HG03460 (cell line): ENCODE data around the gene SLC35E3.
"Not testable (repeated sequence)": the region's sequence is repeated elsewhere in the genome, so short reads cannot be mapped to it uniquely, and the experiment has no call there.

ENCODE experiments used
- ATAC-seq: cut with Tn5 transposase; IDR thresholded peaks from one replicate; pipeline ENCODE4 v1.9.1; 2021; ENCODE audit not compliant: unreplicated experiment

The SLC35E3 gene

DNA sequence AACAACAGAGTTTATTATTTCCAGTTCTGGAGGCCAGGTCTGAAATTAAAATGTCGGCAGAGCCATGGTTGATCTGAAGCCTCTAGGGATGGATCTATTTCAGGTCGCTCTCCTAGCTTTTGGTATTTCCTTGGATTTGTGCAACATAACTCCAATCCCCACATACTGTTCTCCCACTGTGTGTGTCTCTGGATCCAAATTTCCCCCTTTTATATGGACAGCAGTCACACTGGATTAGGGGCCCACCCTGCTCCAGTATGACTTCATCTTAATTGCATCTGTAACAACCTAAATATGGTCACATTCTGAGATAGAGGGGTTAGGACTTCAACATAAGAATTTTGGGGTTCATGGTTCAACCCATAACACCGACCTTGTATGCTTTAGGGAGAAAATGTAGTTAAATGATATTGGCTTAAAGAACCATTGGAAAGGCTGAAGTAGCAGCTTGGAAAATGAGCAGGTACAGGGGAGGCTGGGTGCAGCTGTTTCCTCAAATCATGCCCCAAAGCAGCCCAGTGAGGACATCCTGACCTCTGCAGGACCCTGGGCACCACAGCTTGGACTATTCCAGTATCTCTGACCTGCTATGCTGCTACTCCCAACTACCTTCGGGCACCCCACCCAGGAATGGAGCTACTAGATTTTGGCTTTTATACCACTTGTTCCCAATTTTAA is 48.1 kb downstream of the SLC35E3 start:
- ATAC-seq = no peak

DNA sequence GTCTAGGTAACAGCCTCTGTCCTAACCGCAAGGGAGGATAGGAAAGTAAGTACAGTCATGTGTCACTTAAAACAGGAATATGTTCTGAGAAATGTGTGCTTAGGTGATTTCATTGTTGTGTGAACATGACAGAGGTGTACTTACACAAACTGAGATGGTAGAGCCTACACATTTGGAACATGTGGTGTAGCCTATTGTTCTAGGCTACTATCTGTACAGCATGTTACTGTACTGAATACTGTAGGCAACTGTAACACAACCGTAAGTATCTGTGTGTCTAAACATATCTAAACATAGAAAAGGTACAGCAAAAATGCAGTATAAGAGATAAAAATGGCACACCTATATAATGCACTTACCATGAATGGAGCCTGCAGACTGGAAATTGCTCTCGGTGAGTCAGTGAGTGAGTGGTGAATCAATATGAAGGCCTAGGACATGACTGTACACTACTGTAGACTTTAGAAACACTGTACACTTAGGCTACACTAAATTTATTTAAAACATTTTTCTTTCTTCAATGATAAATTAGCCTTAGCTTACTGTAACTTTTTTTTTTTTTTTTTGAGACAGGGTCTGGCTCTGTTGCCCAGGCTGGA is 48.8 kb downstream of the SLC35E3 start:
- no peak for ATAC-seq

DNA sequence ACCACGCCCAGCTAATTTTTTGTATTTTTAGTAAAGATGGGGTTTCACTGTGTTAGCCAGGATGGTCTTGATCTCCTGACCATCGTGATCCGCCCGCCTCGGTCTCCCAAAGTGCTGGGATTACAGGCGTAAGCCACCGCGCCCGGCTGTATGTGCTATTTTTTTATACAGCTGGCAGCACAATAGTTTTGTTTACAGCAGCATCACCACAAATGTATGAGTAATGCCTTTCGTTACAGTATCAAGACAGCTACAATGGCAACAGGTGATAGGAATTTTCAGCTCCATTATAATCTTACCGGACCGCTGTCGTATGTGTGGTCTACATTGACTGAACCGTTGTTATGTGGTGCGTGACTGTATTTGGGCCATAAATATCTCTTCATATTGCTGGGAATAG is 50.4 kb downstream of the SLC35E3 start:
- ATAC-seq = no peak

DNA sequence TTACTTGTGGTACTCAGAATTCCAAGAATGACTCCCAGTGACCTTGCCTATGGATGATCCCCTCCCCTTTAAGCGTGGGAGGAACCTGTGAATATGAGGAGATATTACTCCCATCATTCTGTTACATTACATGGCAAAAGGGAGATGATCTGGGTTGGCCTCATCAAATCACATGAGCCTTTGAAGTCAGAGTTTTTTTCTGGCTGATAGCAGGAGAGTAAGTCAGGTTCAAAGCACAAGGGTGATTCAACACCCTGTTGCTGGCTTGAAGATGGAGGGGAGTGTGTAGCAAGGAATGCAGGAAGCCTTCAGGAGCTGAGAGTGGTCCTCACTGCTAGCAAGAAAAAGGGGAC is 52.9 kb downstream of the SLC35E3 start:
- ATAC-seq = no peak

DNA sequence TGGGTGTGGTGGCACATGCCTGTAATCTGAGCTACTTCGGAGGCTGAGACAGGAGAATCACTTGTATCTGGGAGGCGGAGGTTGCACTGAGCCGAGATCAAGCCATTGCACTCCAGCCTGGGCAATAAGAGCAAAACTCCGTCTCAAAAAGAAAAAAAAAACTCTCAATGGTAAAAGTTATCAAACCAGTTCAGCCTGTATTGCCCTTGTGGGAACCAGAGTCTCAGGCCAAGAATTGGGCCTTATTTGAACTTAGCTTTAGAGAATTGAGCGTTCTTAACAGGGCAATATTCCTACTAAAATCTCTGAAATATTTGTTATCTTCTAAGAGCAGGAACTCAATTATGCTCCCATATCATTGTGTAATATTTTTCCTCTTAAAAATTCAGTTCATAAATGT is 54.3 kb downstream of the SLC35E3 start:
- ATAC-seq = no peak

DNA sequence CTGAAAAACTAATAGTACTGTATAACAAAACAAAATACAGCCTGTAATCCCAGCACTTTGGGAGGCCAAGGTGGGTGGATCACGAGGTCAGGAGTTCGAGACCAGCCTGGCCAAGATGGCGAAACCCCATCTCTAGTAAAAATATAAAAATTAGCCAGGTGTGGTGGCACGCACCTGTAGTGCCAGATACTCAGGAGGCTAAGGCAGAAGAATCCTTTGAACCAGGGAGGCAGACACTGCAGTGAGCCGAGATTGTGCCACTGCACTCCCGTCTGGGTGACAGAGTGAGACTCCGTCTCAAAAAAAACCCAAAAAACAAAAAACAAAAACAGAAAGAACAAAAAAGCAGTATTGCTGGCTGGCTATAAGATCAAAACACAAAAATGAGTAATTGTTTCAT is 55.1 kb downstream of the SLC35E3 start:
- ATAC-seq = not testable (repeated sequence)

DNA sequence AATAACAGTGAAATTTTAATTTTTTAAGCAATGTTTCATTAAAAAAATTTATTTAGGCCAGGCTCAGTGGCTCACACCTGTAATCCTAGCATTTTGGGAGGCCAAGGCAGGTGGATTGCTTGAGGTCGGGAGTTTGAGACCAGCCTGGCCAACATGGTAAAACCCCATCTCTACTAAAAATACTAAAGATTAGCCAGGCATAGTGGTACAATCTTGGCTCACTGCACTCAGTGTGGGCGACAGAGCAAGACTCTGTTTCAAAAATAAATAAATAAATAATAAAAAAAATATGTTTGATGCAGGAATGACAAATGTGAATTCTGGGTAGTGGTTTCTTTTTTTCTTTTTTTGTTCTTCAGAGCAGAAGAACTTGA is 56.4 kb downstream of the SLC35E3 start:
- ATAC-seq = not testable (repeated sequence)

DNA sequence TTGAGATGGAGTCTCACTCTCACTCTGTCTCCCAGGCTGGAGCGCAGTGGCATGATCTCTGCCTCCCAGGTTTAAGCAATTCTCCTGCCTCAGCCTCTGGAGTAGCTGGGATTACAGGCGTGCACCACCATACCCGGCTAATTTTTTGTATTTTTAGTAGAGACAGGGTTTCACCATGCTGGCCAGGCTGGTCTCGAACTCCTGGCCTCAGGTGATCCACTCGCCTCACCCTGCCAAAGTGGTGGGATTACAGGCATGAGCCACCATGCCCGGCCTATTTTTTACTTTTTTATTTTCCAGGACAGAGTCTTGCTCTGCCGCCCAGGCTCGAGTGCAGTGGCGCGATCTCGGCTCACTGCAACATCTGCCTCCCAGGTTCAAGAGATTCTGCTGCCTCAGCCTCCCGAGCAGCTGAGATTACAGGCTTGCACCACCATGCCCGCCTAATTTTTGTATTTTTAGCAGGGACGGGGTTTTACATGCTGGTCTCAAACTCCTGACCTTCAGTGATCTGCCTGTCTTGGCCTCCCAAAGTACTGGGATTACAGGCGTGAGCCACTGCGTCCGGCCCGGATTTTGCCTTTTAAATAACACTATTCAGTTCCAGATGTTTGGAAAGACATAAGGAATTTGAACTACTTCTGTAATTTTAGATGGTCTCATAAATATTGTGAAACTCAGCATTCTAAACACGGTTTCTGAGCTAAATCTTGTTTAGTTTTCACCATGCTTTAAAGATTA is 57.1 kb downstream of the SLC35E3 start:
- not testable (repeated sequence) for ATAC-seq

DNA sequence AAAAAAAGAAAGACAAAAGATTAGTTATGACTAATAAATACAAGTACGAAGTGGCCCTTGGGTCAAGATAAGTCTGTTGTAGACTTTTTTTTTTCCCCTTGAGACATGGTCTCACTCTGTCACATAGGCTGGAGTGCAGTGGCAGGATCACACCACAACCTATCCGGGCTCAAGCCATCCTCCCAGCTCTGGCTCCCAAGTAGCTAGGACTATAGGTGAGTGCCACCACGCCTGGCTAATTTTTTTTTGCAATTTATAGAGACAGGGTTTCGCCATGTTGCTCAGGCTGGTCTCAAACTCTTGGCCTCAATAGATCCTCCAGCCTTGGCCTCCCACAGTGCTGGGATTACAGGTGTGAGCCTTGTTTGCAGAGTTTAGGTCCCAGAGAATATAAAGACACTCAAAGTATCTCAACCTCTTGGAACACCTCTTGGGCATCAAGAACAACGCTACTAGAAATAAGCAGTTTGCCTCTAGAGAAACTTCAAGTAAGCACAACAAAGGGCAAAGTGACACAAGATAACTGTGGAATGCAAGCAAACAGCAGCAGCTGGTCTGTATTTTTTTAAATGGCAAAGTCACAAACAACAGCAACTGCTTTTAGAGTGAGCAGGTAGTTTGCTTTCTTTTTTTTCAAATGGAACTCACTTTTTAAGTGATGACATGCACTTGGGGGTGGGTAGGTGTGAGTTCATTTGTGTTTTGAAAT is 58.1 kb downstream of the SLC35E3 start:
- no peak for ATAC-seq

DNA sequence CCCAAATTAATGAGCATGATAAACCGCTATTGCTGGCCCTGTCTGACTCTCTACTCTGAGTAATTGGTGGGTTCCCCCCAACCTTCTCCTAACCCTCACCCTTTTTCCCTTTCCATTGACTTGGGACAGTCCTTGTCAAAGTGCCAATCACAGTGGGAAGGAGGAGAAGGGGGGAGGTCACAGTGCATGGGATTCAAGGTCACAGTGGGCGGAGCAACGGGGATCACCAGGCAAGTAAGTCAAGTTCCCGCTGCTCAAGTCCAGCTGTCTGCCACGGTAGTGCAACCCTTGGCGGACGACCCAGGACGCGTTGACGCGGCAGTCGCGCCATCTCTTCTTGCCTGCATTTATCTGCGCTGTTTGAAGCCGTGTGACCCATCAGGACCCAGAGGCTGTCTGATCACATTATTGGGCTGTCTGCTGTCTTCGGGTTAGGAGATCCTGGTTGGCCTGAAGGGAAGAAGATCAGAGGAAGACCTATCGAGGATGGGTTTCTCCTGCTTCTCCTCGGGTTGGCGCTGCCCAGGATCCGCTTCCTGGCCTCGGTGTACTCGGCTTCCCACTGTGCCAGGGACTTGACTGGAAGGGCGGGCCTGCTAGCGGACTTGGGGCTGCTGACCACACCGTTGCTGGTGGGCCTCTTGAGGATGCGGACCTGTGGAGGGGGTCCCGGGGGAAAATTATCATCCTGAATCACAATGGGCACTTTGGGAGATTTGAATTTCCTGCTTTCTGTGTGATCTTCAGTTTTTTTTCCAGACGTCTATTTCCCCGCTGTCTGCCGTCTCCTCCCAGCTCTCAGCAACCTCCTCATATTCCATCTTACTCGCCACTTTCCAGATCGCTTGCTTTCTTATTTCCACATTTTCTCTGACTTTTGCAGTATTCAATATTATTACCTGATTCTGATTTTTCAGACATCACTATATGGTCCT is 58.9 kb downstream of the SLC35E3 start:
- no peak for ATAC-seq

DNA sequence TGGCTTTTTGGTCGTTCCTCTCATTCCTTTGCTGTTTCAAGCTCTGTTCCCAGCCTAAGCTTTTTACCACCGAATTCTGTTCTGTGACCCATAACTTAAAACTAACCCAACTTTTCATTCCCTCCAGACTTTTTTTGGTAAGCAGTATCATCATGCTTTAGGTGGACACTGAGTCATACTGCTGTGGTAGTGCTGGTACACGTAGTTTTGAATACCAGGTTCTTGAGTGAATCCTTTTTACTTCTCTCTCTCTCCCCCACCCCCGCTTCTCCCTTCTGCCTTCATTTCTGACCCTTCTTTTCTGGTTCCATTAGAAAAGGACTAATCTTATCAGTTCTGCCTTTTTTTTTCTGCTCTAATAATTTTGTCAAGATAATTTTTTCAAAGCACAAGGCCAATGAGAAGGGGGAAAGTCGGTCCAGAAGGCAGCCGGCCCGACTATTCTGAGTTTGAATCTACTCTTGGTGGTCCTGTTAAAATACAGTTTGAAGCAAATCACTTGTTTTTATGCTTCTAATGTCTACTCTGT is 59.7 kb downstream of the SLC35E3 start:
- no peak for ATAC-seq

DNA sequence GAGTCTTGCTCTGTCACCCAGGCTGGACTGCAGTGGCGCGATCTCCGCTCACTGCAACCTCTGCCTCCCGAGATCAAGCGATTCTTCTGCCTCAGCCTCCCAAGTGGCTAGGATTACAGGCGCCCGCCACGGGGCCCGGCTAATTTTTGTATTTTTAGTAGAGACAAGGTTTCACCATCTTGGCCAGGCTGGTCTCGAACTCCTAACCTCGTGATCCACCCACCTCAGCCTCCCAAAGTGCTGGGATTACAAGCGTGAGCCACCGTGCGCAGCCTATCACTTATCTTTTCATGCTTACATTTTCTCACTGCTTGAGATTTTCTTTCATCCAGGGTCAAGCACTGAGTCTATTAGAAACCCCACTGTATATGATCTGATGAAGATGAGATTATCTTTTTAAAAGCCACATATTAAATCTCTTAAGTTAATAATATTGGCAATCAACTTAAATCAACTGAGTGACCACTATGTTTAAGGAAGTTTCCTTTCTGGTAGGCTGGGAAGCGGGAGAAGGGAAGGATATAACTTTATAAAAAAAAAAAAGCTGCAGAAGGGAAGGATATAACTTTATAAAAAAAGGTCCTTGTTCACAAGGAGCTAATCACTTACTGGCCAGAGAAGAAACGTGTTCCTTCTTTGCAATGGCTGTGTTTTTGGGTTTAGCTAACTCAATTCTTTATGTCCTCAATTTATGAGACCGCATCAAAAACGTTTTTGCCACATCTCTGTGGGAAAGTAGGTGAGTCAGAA is 60.7 kb downstream of the SLC35E3 start:
- no peak for ATAC-seq

DNA sequence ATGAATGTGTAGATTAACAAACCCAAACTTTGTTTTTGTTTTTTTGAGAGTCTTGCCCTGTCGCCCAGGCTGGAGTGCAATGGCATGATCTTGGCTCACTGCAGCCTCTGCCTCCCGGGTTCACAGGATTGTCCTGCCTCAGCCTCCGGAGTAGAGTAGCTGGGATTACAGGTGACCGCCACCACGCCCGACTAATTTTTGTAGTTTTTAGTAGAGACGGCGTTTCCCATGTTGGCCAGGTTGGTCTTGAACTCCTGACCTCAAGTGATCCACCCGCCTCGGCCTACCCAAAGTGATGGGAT is 61.2 kb downstream of the SLC35E3 start:
- not testable (repeated sequence) for ATAC-seq

DNA sequence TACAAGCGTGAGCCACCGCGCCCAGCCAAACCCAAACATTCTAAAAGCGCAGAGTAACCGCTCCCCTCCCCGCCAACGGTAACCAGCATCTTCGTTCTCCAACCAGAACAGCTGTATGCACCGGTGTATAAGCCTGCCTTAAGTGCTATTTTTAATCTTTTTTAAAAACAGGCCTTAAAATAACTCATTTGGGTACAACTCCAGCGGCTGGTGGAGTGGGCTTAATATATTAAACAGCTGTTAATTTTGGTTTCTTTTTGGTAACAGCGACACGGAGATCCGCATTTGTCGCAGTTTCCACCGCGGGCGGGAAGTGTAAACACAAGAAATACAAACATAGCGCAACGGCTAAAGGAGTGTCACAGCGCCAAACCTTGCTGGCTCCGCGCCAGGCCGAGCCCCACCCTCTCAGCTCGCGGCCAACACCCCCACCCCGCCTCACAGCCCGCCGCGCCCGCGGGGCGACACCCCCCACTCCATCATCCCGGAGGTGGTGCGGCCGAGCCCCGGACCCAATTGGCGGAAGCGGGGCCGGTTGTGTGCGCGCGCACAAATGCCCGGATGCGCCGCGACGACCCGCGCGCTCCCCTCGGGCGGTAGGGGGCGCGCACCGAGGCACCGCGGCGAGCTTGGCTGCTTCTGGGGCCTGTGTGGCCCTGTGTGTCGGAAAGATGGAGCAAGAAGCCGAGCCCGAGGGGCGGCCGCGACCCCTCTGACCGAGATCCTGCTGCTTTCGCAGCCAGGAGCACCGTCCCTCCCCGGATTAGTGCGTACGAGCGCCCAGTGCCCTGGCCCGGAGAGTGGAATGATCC is 61.8 kb downstream of the SLC35E3 start, which contains the start of gene MDM2:
TSS of gene MDM2 (plus strand) at position 602 of the 812 bp plus-strand sequence. CDS start 301 bp downstream, outside the sequence.
- peak; percentile 66 for ATAC-seq

DNA sequence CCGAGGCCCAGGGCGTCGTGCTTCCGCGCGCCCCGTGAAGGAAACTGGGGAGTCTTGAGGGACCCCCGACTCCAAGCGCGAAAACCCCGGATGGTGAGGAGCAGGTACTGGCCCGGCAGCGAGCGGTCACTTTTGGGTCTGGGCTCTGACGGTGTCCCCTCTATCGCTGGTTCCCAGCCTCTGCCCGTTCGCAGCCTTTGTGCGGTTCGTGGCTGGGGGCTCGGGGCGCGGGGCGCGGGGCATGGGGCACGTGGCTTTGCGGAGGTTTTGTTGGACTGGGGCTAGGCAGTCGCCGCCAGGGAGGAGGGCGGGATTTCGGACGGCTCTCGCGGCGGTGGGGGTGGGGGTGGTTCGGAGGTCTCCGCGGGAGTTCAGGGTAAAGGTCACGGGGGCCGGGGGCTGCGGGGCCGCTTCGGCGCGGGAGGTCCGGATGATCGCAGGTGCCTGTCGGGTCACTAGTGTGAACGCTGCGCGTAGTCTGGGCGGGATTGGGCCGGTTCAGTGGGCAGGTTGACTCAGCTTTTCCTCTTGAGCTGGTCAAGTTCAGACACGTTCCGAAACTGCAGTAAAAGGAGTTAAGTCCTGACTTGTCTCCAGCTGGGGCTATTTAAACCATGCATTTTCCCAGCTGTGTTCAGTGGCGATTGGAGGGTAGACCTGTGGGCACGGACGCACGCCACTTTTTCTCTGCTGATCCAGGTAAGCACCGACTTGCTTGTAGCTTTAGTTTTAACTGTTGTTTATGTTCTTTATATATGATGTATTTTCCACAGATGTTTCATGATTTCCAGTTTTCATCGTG is 62.6 kb downstream of the SLC35E3 start:
- peak; percentile 56 for ATAC-seq

DNA sequence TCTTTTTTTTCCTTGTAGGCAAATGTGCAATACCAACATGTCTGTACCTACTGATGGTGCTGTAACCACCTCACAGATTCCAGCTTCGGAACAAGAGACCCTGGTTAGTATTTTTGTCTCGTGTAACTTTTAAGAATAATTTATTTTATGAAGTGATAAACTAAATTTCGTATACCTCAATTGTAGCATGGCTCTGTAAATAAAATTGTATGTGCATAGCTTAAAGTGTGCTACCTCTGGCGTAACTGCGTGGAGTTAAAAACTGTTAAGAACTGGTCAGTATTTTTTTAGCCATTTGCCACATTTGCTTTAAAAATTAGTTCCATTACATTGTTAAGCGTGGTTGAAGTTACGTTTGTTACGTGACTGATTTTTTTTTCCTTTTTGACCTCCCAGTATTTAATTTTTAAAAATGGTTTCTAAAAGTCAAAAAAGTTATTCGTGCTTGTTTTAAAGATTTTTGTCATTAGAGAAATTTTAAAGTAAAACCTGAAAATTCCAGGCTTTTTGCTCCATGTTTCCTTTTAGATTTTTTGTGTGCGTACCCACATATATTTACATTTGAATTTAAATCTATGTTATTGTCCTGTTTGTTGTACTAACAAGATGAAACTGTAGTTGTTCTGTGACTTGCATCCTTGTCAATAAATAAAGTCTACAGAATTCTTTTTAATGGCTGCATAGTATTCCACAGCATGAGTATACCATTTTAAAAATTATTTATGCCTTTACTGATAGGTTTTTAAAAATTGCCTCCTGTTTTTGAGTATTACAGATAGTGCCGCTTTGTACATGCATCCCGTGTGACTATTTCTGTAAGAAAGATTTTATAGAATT is 63.4 kb downstream of the SLC35E3 start:
- ATAC-seq = no peak

DNA sequence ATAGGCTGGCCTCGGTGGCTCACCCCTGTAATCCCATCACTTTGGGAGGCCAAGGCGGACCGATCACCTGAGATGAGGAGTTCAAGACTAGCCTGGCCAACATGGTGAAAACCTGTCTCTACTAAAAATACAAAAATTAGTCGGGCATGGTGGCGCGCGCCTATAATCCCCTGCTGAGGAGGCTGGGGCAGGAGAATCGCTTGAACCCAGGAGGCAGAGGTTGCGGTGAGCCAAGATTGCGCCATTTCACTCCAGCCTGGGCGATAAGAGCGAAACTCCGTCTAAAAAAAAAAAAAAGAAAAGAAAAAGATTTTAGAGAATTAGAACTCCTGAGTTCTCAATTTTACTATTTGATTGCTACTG is 64.0 kb downstream of the SLC35E3 start:
- ATAC-seq = not testable (repeated sequence)
